SU-DHL-6 (cell line): ENCODE results near the gene STK32A.

Source experiments
- H2AFZ ChIP-seq: fragments of 200-600 bp; sonication (generic); 2 replicates; pipeline ENCODE4 v1.6.1; 2014; ENCODE audit warnings: low read depth, mild to moderate bottlenecking, moderate library complexity, mixed read lengths, antibody characterized with exemption, low read length; ENCODE audit not compliant: severe bottlenecking
- H3F3A ChIP-seq: fragments of 200-600 bp; shearing (Covaris generic); 2 replicates; pipeline ENCODE4 v1.6.0; 2016; ENCODE audit warnings: antibody characterized with exemption, mild to moderate bottlenecking; ENCODE audit not compliant: insufficient read depth
- H3K27ac ChIP-seq: fragments of 200-600 bp; sonication (generic); 2 replicates; pipeline ENCODE4 v1.5.1; 2016; ENCODE audit warnings: low read depth, mild to moderate bottlenecking, low read length, moderate library complexity, mixed read lengths
- H3K27me3 ChIP-seq: fragments of 200-600 bp; sonication (generic), shearing (Covaris generic); 2 replicates; pipeline ENCODE4 v1.6.0; 2014; ENCODE audit warnings: mild to moderate bottlenecking, low read length
- H3K36me3 ChIP-seq: fragments of 200-600 bp; sonication (generic); 2 replicates; pipeline ENCODE4 v1.6.1; 2014; ENCODE audit warnings: mild to moderate bottlenecking, low read length, mixed read lengths
- H3K4me2 ChIP-seq: fragments of 300-600, 200-600 bp; shearing (Covaris generic), sonication (generic); 2 replicates; pipeline ENCODE4 v1.6.0; 2014; ENCODE audit warnings: low read length, low read depth, mild to moderate bottlenecking; ENCODE audit not compliant: poor library complexity, severe bottlenecking
- H3K4me3 ChIP-seq: fragments of 200-600 bp; sonication (generic); 2 replicates; pipeline ENCODE4 v1.5.1; 2014; ENCODE audit warnings: antibody characterized with exemption, low read length, mild to moderate bottlenecking, mixed read lengths; ENCODE audit not compliant: insufficient read depth, poor library complexity, severe bottlenecking
- H3K79me2 ChIP-seq: fragments of 200-600 bp; sonication (generic); 2 replicates; pipeline ENCODE4 v1.6.1; 2014; ENCODE audit warnings: mild to moderate bottlenecking, low read length, moderate library complexity; ENCODE audit not compliant: insufficient read depth
- H3K9ac ChIP-seq: fragments of 200-600 bp; sonication (generic); 2 replicates; pipeline ENCODE4 v1.7.0; 2014; ENCODE audit warnings: mild to moderate bottlenecking, low read length
- H3K9me2 ChIP-seq: fragments of 200-600 bp; sonication (generic); replicated peaks from 2 replicates; pipeline ENCODE4 v1.6.1; 2014; ENCODE audit warnings: low read length; ENCODE audit not compliant: insufficient read depth
- H3K9me3 ChIP-seq: fragments of 200-600 bp; sonication (generic); 2 replicates; pipeline ENCODE4 v1.6.1; 2014; ENCODE audit warnings: low read length, mixed read lengths; ENCODE audit not compliant: insufficient read depth
- H4K20me1 ChIP-seq: fragments of 200-600 bp; sonication (generic); 2 replicates; pipeline ENCODE4 v1.6.1; 2014; ENCODE audit warnings: low read depth, mild to moderate bottlenecking, antibody characterized with exemption, low read length, moderate library complexity, mixed read lengths
- EZH2phosphoT487 ChIP-seq: fragments of 200-600 bp; sonication (generic), shearing (Covaris generic); conservative IDR thresholded peaks from 2 replicates; pipeline ENCODE4 v1.6.1; 2018; ENCODE audit warnings: mild to moderate bottlenecking, antibody characterized with exemption, low read length, moderate library complexity, mixed read lengths
- TF ChIP-seq, protein P1 (sequence below): fragments of 200-600 bp; sonication (generic); IDR thresholded peaks from one replicate; pipeline ENCODE4 v1.5.1; 2017; ENCODE audit warnings: antibody characterized with exemption, mild to moderate bottlenecking, low read length, moderate library complexity; ENCODE audit not compliant: insufficient read depth, poor library complexity, severe bottlenecking

The STK32A gene

DNA sequence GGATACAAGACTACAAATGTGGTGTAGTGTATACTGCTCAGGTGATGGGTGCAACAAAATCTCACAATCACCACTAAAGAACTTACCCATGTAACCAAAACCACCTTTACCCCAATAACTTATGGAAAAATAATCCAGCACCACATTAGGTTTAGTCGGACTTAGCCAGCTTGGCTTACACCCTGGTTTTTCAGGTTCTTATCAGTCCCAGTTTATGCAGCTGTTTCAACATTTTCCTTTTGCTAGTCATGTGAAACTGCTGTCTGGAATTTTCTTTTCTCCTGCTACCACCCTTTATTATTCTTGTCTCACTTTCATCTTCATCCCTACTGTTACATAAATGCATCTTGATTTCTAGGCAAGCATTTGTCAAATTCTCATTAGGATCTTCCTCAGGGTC lies 51.5 kb downstream of the STK32A start:
- TF ChIP-seq EZH2phosphoT487, result no peak
- TF ChIP-seq, protein P1, sequence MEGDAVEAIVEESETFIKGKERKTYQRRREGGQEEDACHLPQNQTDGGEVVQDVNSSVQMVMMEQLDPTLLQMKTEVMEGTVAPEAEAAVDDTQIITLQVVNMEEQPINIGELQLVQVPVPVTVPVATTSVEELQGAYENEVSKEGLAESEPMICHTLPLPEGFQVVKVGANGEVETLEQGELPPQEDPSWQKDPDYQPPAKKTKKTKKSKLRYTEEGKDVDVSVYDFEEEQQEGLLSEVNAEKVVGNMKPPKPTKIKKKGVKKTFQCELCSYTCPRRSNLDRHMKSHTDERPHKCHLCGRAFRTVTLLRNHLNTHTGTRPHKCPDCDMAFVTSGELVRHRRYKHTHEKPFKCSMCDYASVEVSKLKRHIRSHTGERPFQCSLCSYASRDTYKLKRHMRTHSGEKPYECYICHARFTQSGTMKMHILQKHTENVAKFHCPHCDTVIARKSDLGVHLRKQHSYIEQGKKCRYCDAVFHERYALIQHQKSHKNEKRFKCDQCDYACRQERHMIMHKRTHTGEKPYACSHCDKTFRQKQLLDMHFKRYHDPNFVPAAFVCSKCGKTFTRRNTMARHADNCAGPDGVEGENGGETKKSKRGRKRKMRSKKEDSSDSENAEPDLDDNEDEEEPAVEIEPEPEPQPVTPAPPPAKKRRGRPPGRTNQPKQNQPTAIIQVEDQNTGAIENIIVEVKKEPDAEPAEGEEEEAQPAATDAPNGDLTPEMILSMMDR, result no peak
- no peak overlapping the region for H3K4me3 ChIP-seq

DNA sequence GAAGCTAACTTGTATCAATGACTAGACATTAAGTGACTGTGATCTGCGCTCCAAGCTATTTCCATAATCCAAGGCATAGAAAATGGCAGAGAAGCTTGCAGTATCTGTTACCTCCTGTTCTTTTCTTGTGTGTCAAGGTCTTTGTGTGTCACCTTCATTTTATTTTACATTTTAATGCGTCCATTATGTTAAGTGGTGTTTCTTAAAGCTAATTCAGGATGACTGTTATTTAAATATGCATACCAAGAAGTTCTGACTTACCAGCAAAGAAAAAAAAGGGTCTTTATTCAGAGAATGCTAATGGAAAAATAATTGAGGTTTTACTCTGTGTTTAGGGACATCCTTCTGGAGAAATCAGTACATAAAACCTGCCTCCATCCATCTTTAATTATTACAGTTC lies 52.3 kb downstream of the STK32A start:
- no peak overlapping the region for H3K27ac ChIP-seq
- no peaks in the 10 kb centered on the region for H3K36me3 ChIP-seq
- no peak overlapping the region for H2AFZ ChIP-seq
- no peak overlapping the region for H3K4me3 ChIP-seq
- no peaks in the 10 kb centered on the region for H3K79me2 ChIP-seq
- TF ChIP-seq, protein P1, result no peak
- no peak for TF ChIP-seq EZH2phosphoT487
- no peak overlapping the region for H3K9ac ChIP-seq
- no peaks in the 10 kb centered on the region for H3F3A ChIP-seq
- H3K27me3 ChIP-seq, result no peaks in the 10 kb centered on the region
- no peaks in the 10 kb centered on the region for H4K20me1 ChIP-seq
- no peaks in the 10 kb centered on the region for H3K9me2 ChIP-seq
- no peaks in the 10 kb centered on the region for H3K9me3 ChIP-seq
- no peak overlapping the region for H3K4me2 ChIP-seq

More for the DNA sequence above, 51.5 kb downstream of the STK32A start:
- Histone ChIP-seq H3K27ac (no peak overlapping the region), H3F3A (no peaks in the 10 kb centered on the region), H3K36me3 (no peaks in the 10 kb centered on the region), H2AFZ (no peak overlapping the region), H3K4me2 (no peak overlapping the region), H3K9ac (no peak overlapping the region), H3K9me2 (no peaks in the 10 kb centered on the region), H3K27me3 (no peaks in the 10 kb centered on the region), H3K79me2 (no peaks in the 10 kb centered on the region), H4K20me1 (no peaks in the 10 kb centered on the region), H3K9me3 (no peaks in the 10 kb centered on the region)

DNA sequence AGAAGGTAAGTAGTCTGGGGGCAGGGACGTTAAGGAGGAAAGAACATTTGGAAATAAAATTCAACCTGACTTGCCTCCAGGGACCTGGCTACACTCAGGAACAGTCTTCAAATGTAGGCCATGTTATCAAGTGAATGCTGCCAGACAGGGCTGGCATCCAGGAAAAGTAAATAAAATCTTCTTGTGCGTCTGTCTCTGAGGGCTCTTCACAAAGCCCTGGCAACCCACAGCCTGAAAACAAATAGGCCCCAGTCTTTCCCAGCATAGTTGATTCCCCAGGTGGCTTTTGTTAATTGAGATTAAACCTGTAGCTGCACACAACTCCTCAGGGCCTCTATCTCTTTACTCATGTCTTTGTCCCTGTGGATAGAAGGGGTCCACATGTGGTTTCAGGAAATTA lies 55.4 kb downstream of the STK32A start:
- TF ChIP-seq, protein P1, result no peak
- TF ChIP-seq EZH2phosphoT487, result no peak
- Histone ChIP-seq H3K4me2 (no peak overlapping the region), H3K27ac (no peak overlapping the region), H3K9me3 (no peaks in the 10 kb centered on the region), H3K9ac (no peak overlapping the region), H3F3A (no peaks in the 10 kb centered on the region), H3K27me3 (no peaks in the 10 kb centered on the region), H3K36me3 (no peaks in the 10 kb centered on the region), H2AFZ (no peak overlapping the region), H3K79me2 (no peaks in the 10 kb centered on the region), H3K9me2 (no peaks in the 10 kb centered on the region), H4K20me1 (no peaks in the 10 kb centered on the region), H3K4me3 (no peak overlapping the region)
